Neural cell (in vitro differentiated cells): ENCODE data around the gene GLIS2. TPM values are rescaled to one million over a fixed set of nuclear protein-coding genes. Genes with fewer than 3 reads are reported as not detected.

ENCODE experiments used
- H2AFZ ChIP-seq: fragments of 200-600, 300-800 bp; sonication (generic), shearing (Covaris generic); 2 replicates; pipeline ENCODE4 v1.6.0; 2014; ENCODE audit warnings: low read depth, mild to moderate bottlenecking, antibody characterized with exemption, low read length, moderate library complexity
- H3F3A ChIP-seq: fragments of 200-600 bp; shearing (Covaris generic); 2 replicates; pipeline ENCODE4 v1.6.1; 2016; ENCODE audit warnings: mild to moderate bottlenecking, moderate library complexity, mixed read lengths, antibody characterized with exemption, low read length; ENCODE audit not compliant: insufficient read depth, poor library complexity, severe bottlenecking
- H3K27ac ChIP-seq: fragments of 200-600, 300-800 bp; sonication (generic), shearing (Covaris generic); 2 replicates; pipeline ENCODE4 v1.5.1; 2014; ENCODE audit warnings: mild to moderate bottlenecking, low read length, moderate library complexity
- H3K27me3 ChIP-seq: fragments of 300-800, 200-600 bp; sonication (generic), shearing (Covaris generic); 2 replicates; pipeline ENCODE4 v1.6.0; 2014; ENCODE audit warnings: mild to moderate bottlenecking, low read depth, low read length, moderate library complexity; ENCODE audit not compliant: insufficient read depth
- H3K36me3 ChIP-seq: fragments of 300-800, 200-600 bp; sonication (generic), shearing (Covaris generic); 2 replicates; pipeline ENCODE4 v1.5.1; 2014; ENCODE audit warnings: mild to moderate bottlenecking, antibody characterized with exemption, low read length, moderate library complexity; ENCODE audit not compliant: insufficient read depth
- H3K4me2 ChIP-seq: fragments of 300-800, 200-600 bp; sonication (generic), shearing (Covaris generic); 2 replicates; pipeline ENCODE4 v1.6.0; 2014; ENCODE audit warnings: mild to moderate bottlenecking, low read length
- H3K4me3 ChIP-seq: fragments of 300-800, 200-600 bp; sonication (generic), shearing (Covaris generic); 2 replicates; pipeline ENCODE4 v1.5.1; 2014; ENCODE audit warnings: mild to moderate bottlenecking, low read length, moderate library complexity
- H3K79me2 ChIP-seq: fragments of 200-600 bp; shearing (Covaris generic); replicated peaks from 2 replicates; pipeline ENCODE4 v1.6.0; 2014; ENCODE audit warnings: mild to moderate bottlenecking, low read length, moderate library complexity; ENCODE audit not compliant: insufficient read depth
- H3K9ac ChIP-seq: fragments of 300-800, 200-600 bp; sonication (generic), shearing (Covaris generic); 2 replicates; pipeline ENCODE4 v1.6.1; 2016; ENCODE audit warnings: mild to moderate bottlenecking, low read length, mixed read lengths
- H3K9me2 ChIP-seq: fragments of 200-600 bp; shearing (Covaris generic); 2 replicates; pipeline ENCODE4 v1.6.1; 2016; ENCODE audit warnings: mild to moderate bottlenecking, low read length, mixed read lengths; ENCODE audit not compliant: insufficient read depth
- H3K9me3 ChIP-seq: fragments of 200-600, 300-800 bp; sonication (generic), shearing (Covaris generic); 2 replicates; pipeline ENCODE4 v1.6.1; 2016; ENCODE audit warnings: mild to moderate bottlenecking, mixed run types, low read length, moderate library complexity, mixed read lengths
- H4K20me1 ChIP-seq: fragments of 200-600 bp; shearing (Covaris generic); 2 replicates; pipeline ENCODE4 v1.6.1; 2016; ENCODE audit warnings: mild to moderate bottlenecking, mixed run types; ENCODE audit not compliant: insufficient read depth
- EP300 ChIP-seq: fragments of 450-650 bp; conservative IDR thresholded peaks from 2 replicates; pipeline ENCODE4 v1.6.1; 2014; ENCODE audit warnings: antibody characterized with exemption, mild to moderate bottlenecking, moderate library complexity; ENCODE audit not compliant: poor library complexity, severe bottlenecking
- EZH2 ChIP-seq: fragments of 200-600, 300-800 bp; shearing (Covaris generic), sonication (generic); IDR thresholded peaks from 2 replicates; pipeline ENCODE4 v1.6.1; 2014; ENCODE audit warnings: antibody characterized with exemption, low read length, borderline replicate concordance, mild to moderate bottlenecking; ENCODE audit not compliant: insufficient read depth, poor library complexity, severe bottlenecking
- MXI1 ChIP-seq: fragments of 450-650 bp; conservative IDR thresholded peaks from 2 replicates; pipeline ENCODE4 v1.6.1; 2014; ENCODE audit warnings: antibody characterized with exemption, mild to moderate bottlenecking; ENCODE audit not compliant: poor library complexity, severe bottlenecking
- POLR2AphosphoS5 ChIP-seq: IDR thresholded peaks from 2 replicates; pipeline ENCODE4 v1.6.1; 2012
- RAD21 ChIP-seq: fragments of 450-650 bp; conservative IDR thresholded peaks from 2 replicates; pipeline ENCODE4 v1.6.1; 2014; ENCODE audit warnings: antibody characterized with exemption, mild to moderate bottlenecking, moderate library complexity
- SMC3 ChIP-seq: fragments of 450-650 bp; conservative IDR thresholded peaks from 2 replicates; pipeline ENCODE4 v1.6.1; 2014; ENCODE audit warnings: antibody characterized with exemption, mild to moderate bottlenecking, moderate library complexity; ENCODE audit not compliant: poor library complexity
- TAF1 ChIP-seq: IDR thresholded peaks from 2 replicates; pipeline ENCODE4 v1.6.1; 2012; ENCODE audit warnings: low read depth
- polyA plus RNA-seq: library from polyadenylated mRNA; depleted of rRNA; stranded (reverse); fragments of >200 nt; gene quantifications from 2 replicates; pipeline ENCODE4 v1.2.3, GENCODE V29; 2014
- TF ChIP-seq, protein P1 (sequence below): fragments of 450-650 bp; IDR thresholded peaks from 2 replicates; pipeline ENCODE4 v1.5.1; 2014; ENCODE audit warnings: antibody characterized with exemption, mild to moderate bottlenecking, moderate library complexity; ENCODE audit not compliant: poor library complexity, severe bottlenecking
- TF ChIP-seq, protein P2 (sequence below): IDR thresholded peaks from 2 replicates; pipeline ENCODE4 v1.6.1; 2012; ENCODE audit warnings: borderline replicate concordance

GLIS2 gene
- polyA plus RNA-seq, 1 donor from 2014 or later = 2.6 TPM

DNA sequence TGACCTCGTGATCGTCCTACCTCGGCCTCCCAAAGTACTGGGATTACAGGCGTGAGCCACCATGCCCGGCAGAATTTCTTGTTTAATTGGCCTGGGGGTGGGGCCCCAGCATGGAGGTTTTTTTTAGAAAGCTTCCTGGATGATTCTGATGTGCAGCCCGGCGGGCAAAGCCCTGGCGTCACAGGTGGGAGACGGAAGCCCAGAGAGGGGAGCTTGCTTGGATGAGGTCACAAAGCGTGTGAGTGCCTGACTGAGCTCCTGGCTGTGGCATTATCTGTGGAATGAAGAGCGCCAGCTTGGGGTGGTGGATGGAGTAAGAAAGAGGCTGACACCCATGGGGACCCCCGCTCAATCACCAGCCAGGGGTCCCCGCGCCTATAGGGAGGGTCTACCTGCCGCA is 59.9 kb downstream of the GLIS2 start:
- Histone ChIP-seq H3F3A (no peaks in the 10 kb centered on the region), H3K9me2 (no peaks in the 10 kb centered on the region), H4K20me1 (no peaks in the 10 kb centered on the region), H3K27ac (no peak overlapping the region), H3K36me3 (no peaks in the 10 kb centered on the region), H3K79me2 (no peaks in the 10 kb centered on the region), H2AFZ (no peak overlapping the region), H3K9ac (no peak overlapping the region), H3K4me3 (no peak overlapping the region), H3K27me3 (peaks cover 11% of the 10 kb centered on the region), H3K4me2 (no peak overlapping the region), H3K9me3 (no peaks in the 10 kb centered on the region)
- TF ChIP-seq, protein P1, sequence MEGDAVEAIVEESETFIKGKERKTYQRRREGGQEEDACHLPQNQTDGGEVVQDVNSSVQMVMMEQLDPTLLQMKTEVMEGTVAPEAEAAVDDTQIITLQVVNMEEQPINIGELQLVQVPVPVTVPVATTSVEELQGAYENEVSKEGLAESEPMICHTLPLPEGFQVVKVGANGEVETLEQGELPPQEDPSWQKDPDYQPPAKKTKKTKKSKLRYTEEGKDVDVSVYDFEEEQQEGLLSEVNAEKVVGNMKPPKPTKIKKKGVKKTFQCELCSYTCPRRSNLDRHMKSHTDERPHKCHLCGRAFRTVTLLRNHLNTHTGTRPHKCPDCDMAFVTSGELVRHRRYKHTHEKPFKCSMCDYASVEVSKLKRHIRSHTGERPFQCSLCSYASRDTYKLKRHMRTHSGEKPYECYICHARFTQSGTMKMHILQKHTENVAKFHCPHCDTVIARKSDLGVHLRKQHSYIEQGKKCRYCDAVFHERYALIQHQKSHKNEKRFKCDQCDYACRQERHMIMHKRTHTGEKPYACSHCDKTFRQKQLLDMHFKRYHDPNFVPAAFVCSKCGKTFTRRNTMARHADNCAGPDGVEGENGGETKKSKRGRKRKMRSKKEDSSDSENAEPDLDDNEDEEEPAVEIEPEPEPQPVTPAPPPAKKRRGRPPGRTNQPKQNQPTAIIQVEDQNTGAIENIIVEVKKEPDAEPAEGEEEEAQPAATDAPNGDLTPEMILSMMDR = no peak
- TF ChIP-seq POLR2AphosphoS5 (no peak), MXI1 (no peak), TAF1 (no peak), SMC3 (no peak), EZH2 (no peak), EP300 (no peak), RAD21 (no peak)
- TF ChIP-seq, protein P2, sequence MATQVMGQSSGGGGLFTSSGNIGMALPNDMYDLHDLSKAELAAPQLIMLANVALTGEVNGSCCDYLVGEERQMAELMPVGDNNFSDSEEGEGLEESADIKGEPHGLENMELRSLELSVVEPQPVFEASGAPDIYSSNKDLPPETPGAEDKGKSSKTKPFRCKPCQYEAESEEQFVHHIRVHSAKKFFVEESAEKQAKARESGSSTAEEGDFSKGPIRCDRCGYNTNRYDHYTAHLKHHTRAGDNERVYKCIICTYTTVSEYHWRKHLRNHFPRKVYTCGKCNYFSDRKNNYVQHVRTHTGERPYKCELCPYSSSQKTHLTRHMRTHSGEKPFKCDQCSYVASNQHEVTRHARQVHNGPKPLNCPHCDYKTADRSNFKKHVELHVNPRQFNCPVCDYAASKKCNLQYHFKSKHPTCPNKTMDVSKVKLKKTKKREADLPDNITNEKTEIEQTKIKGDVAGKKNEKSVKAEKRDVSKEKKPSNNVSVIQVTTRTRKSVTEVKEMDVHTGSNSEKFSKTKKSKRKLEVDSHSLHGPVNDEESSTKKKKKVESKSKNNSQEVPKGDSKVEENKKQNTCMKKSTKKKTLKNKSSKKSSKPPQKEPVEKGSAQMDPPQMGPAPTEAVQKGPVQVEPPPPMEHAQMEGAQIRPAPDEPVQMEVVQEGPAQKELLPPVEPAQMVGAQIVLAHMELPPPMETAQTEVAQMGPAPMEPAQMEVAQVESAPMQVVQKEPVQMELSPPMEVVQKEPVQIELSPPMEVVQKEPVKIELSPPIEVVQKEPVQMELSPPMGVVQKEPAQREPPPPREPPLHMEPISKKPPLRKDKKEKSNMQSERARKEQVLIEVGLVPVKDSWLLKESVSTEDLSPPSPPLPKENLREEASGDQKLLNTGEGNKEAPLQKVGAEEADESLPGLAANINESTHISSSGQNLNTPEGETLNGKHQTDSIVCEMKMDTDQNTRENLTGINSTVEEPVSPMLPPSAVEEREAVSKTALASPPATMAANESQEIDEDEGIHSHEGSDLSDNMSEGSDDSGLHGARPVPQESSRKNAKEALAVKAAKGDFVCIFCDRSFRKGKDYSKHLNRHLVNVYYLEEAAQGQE = no peak

DNA sequence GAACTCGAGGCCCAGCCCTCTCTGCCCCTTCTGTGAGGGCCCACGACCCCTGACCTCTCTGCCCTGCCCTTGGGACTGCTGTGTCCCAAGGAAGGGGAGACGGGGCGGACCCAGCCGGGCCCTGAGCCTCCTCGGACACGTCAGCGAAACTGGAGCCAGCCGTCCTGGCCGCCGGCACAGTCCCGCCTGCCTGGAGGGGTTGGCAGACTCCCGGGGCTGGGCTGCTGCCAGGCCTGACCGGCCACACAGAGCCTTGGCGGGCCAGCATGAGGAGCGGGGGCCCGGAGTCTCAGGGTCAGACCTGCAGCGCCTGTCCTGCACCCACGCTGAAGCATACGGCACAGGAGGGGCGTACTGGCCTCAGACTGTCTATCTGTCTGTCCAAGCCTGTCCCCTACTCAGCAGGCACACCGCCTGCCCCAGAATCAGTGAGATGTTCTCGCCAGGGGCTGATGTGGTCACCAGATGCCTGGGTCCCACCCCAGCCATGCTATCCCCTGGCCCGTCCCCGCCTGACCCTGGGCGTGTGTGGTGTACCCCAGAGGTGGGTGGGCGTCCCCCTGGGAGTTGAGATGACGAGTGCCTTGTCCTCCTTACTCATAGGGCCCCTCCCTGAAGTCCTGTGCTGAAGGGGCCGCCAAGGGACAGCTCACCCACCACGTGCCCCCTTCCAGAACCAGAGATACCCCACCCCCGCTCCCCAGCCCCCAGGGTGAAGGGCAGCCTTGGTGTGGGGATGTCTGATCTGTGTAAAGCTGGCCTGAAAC is 60.4 kb downstream of the GLIS2 start:
- H3K36me3 ChIP-seq = no peaks in the 10 kb centered on the region
- H3F3A ChIP-seq = no peaks in the 10 kb centered on the region
- no peak overlapping the region for H2AFZ ChIP-seq
- no peak overlapping the region for H3K4me3 ChIP-seq
- H3K4me2 ChIP-seq = no peak overlapping the region
- H4K20me1 ChIP-seq = no peaks in the 10 kb centered on the region
- H3K9me2 ChIP-seq = no peaks in the 10 kb centered on the region
- H3K27ac ChIP-seq = no peak overlapping the region
- no peaks in the 10 kb centered on the region for H3K9me3 ChIP-seq
- no peak for TF ChIP-seq TAF1
- no peak for TF ChIP-seq SMC3
- TF ChIP-seq POLR2AphosphoS5 = no peak
- TF ChIP-seq, protein P1 = no peak
- no peak for TF ChIP-seq MXI1
- TF ChIP-seq EP300 = no peak
- TF ChIP-seq, protein P2 = no peak
- TF ChIP-seq RAD21 = no peak
- no peak for TF ChIP-seq EZH2
- peaks cover 10% of the 10 kb centered on the region for H3K27me3 ChIP-seq
- no peak overlapping the region for H3K9ac ChIP-seq
- H3K79me2 ChIP-seq = no peaks in the 10 kb centered on the region
